HG02870 (cell line): Measurements from ENCODE around the gene A2ML1.
"Not testable (repeated sequence)": the region's sequence is repeated elsewhere in the genome, so short reads cannot be mapped to it uniquely, and the experiment has no call there.

Experiments used
- ATAC-seq: cut with Tn5 transposase; IDR thresholded peaks from one replicate; pipeline ENCODE4 v1.9.1; 2021; ENCODE audit warnings: mild to moderate bottlenecking, moderate library complexity; ENCODE audit not compliant: unreplicated experiment

The A2ML1 gene

DNA sequence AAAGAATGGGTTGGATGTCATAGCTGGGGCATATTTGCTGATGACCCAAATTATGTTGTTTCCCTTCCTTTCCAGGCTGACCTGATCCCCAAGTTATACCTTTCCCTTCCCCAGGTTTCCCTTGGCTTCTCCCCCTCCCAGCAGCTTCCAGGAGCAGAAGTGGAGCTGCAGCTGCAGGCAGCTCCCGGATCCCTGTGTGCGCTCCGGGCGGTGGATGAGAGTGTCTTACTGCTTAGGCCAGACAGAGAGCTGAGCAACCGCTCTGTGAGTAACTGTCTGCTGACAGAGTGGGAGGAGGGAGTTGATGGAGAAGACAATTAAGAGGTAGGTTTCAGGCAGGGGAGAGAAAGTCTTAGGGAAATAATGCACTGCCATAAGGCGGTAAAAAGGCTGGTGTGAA is 25.0 kb downstream of the A2ML1 start:
- ATAC-seq = no peak

DNA sequence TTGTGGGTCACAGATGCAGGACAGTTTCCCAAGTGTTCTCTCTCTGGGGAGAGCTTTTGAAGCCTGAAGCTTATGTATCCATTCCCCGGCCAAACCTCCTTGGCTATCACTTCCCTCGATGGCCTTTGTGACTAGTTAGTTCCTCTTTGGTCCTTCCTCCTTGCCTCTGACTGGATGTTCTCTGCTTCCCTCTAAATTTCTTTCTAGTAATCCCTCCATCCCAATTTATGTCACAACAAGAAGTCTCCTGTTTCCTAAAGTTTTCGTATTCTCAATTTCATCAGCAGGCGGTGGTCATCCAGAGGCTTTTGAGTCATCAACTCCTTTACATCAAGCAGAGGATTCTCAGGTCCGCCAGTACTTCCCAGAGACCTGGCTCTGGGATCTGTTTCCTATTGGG is 27.5 kb downstream of the A2ML1 start:
- no peak for ATAC-seq

DNA sequence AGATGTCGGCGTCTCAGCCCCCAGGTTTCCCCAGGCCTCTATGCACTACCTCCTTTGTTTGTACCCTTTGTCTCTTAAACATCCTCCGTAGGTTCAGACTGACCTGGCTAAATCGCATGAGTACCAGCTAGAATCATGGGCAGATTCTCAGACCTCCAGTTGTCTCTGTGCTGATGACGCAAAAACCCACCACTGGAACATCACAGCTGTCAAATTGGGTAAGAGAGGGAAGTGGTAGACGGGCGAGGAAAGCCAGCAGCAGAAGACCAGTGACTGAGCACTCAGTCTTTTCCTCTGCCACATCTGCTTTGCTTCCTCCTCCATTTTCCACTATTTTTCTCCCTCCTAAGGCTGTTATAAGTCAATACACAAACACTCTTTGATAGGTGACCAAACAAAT is 29.7 kb downstream of the A2ML1 start:
- ATAC-seq = no peak

DNA sequence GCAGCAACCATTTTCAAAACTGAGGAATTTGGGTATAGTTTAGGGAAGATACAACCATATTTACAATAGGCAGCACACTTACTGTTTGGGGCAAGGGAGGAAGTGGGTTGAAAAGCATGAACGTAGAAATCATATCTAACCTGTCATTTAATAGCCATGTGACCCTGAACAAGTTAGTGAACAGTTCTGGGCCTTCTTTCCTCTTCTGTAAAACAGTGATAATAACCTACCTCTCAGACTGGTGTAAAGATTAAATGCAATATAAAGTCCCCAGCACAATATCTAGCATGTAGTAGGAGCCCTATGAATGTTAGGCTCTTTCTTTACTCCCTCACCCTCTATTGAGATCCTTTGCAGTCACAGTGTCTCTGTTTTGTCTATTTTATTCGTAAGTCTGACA is 33.5 kb downstream of the A2ML1 start:
- no peak for ATAC-seq

DNA sequence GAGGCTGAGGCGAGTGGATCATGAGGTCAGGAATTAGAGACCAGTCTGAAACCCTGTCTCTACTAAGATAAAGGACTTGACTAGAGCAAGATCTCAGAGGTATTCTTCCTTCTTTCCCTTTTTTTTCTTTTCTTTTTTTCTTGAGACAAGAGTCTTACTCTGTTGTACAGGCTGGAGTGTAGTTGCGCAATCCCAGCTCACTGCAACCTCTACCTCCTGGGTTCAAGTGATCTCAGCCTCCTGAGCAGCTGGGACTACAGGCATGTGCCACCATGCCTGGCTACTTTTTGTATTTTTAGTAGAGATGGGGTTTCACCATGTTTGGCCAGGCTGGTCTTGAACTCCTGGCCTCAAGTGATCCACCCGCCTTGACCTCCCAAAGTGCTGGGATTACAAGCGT is 37.0 kb downstream of the A2ML1 start:
- not testable (repeated sequence) for ATAC-seq

DNA sequence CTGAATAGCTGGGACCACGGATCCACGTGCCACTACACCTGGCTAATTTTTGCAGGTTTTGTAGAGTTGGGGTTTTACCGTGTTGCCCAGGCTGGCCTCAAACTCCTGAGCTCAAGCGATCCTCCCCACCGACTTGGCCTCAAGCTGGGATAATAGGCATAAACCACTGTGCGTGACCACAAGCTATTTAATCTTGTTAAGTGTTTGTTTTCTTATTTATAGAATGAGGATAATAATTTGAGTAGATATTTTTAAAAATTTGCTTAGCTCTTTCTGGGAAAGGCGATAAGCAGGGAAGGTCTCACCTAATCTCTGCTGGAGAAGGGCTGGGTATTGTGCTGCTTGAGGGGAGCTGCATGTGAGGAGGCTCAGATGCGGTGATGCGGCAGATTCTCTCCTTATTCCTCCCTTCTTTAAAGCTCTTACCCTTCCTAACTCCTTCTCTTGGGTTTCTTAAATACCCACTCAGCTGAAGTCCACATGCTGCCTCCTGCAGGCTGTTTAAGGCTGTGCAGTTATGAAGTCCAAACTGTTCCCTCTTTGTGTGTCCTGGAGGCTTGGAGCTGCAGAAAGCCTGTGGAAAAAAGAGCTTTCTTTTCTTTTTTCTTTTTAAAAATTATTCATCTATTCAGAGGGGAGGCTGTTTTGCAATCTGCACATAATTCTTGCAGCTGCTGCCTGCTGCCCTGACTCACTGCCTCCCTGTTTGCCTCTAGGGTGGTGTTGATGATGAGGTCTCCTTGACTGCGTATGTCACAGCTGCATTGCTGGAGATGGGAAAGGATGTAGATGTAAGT is 37.9 kb downstream of the A2ML1 start:
- ATAC-seq = no peak

DNA sequence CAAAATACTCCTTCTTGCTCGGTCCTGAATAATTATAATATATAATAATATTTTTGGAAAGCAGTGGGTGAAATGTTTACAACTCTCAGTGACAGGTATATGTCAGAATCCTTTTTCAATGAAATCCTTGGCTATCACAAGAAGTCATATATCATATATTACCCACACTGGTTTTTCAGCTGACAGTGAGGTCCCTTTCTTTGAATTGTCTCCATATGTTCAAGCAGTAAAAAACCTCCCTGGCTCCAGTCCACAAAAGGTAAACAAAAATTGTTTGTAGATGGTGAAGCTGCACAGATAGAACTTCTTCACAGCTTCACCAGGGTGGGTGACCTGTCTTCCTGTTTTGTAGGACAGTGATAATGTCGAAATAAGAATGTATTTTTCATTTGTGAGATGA is 44.0 kb downstream of the A2ML1 start:
- no peak for ATAC-seq

DNA sequence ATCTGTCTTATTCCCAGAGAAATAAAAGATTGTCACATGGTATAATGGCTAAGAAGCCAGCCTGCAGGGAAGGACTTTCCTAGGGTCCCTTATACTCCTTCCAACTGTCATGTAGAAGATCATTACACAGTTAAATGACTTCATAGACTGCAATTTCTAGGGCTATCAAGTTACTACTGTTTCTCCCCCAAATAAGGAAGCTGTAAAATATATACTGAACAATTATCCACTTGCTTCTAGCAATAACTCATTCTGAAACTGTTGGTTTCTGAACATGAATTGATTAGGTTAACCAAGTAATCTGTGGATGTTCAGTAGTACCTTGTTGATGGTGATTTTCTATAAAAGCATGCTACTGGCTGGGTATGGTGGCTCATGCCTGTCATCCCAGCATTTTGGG is 44.6 kb downstream of the A2ML1 start:
- ATAC-seq = no peak

DNA sequence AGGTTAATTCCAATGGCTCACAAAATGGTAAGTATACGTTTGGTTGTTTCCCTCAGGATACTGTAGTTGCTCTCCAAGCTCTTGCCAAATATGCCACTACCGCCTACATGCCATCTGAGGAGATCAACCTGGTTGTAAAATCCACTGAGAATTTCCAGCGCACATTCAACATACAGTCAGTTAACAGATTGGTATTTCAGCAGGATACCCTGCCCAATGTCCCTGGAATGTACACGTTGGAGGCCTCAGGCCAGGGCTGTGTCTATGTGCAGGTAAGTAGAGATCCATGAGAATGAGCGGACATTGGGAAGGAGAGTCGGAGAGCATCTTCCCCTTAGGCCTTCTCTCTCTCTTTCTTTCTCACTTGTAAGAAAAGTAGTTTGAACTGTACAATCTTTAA is 45.4 kb downstream of the A2ML1 start:
- ATAC-seq = no peak

DNA sequence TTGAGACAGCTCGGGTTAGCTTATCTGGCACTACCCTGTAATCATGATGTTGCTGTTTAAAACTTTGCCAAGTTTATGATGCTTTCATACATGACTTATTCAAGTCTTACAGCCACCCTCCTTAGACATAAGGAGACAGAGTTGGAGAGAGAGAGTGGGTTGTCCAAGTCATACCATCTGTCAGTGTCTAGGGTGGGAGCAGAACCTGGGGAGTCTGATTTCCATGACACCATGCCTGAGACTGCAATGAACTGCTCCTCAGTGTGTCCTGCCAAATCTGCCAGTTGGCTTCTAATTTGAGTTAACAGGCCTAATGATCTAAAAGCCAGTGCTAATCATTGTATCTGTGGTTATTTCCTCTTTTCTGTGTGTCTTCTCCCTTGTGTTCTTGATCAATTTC is 48.2 kb downstream of the A2ML1 start:
- ATAC-seq = no peak

DNA sequence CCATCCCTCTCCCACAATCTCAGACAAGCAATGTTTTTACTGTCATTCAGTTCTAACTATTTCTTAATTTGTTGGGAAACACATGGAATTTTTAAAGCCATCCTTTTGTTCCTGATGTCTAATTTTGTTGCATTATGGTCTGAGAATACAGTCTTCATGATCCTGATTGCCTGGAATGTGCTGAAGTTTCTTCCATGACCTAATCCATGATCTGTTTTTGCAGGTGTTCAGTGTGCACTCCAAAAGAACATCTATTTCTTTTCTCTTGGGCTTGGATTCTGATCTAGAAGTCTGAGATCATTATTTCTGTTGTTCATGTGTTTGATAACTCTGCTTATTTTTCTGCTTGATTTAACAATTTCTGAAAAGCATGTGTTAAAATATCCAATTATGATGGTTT is 48.6 kb downstream of the A2ML1 start:
- ATAC-seq = no peak

DNA sequence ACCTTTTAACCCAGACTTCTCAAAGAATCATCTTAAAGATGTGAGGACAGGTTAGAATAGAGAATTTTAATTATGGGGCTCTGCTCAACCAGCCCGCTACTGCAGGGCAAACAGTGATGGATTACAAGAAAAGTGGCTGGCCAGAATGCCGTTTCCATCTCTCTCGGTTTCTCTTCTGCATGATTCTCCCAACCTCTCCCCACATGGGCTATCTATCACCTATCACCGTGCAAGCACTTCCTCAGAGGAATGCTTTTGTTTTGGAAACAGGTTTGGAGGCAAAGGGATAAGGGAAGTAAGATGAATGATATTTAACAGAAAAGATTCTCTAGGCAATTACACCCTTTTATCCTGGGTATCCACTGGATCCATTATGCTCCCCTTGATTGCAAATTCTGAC is 54.5 kb downstream of the A2ML1 start:
- no peak for ATAC-seq

DNA sequence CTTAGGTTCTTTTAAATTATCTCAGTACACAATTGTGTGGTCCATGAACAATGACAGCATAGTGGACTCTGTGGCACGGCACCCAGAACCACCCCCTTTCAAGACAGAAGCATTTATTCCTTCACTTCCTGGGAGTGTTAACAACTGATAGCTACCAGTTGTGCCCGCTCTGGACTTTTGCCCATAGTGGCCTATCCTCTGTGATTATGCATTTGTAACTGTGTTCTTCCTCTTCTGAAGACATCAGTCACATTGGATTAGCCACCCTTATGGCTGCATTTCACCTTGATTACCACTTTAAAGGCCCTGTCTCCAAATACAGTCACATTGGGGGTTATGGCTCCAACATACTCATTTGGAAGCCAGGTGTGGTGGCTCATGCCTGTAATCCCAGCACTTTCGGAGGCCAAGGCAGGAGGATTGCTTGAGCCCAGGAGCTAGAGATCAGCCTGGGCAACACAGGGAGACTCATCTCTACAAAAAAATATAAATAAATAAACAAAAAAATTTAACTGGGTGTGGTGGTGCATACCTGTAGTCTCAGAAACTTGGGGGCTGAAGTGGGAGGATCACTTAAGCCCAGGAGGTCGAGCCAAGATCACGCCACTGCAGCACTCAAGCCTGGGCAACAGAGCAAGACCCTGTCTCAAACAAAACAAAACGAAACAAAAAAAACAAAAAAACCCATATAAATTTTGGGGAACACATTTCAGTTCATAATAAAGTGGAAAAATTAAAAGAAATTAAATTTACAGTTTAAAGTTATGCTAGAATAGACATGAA is 64.3 kb downstream of the A2ML1 start:
- no peak for ATAC-seq

DNA sequence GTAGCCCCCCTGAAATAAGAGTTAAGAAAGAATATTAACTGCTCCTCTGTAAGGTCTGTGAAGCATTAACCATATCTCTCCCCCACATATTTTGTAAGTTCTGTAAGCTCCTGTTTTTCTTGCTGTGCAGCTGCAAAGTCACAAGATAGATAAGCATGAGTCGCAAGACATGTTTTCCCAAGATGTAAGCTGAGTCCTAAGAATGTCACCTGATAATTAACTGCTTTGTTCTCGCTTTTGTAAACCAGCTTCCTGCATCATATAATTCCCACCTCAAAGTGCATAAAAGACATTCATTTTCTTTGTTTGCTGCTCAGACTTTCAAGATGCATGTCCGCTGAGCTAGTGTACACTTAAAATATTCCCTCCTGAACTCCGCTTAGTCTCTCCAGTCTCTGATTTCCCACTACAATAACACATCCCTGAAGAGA is 64.9 kb downstream of the A2ML1 start:
- ATAC-seq = no peak

DNA sequence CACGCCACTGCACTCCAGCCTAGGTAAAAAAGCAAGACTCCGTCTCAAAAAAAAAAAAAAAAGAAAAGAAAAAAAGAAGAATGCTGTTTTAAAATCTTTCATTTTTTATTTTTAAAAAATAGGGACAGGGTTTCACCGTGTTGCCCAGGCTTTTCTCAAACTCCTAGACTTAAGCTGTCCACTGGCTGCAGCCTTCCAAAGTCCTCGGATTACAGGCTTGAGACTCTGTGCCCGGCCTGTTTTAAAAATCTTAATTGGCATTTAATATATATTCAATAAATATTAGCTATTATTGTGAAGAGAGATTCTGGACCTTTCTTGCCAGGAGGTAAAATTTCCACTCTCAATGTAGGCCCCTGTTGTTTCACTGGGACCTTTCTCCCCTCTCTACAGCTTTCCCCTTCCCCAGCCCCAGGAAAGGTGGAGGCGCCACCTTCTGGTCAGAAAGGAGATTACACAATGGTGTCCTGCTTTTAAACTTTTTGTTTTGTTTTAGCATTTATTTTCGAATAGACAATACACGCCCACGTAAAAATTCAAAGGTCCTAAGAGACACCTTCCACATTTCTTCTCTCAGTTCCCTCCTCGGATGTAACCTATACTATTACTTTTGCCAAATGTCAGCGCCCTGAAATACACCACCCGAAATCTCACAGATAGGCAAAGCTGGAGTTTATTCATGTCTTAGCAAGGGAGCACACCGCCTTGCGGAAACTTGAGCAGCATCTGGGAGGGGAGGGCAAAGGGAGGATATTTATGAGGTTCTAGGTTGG is 68.1 kb downstream of the A2ML1 start:
- ATAC-seq = no peak

DNA sequence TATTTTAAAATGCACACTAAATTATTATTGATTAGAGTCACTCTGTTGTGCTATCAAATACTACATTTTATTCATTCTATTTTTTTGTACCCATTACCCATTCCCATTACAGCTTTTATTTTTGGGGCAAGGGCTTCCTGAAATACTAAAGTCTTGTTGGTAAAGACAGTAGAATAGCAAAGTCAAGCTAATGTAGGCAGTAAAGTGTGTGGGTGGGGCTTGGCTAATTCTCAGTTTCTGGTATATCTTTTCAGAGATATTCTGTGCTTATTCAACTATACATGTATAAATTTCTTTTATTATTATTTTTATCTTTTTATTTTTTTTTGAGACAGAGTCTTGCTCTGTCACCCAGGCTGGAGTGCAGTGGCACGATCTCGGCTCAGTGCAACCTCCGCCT is 69.6 kb downstream of the A2ML1 start:
- no peak for ATAC-seq

DNA sequence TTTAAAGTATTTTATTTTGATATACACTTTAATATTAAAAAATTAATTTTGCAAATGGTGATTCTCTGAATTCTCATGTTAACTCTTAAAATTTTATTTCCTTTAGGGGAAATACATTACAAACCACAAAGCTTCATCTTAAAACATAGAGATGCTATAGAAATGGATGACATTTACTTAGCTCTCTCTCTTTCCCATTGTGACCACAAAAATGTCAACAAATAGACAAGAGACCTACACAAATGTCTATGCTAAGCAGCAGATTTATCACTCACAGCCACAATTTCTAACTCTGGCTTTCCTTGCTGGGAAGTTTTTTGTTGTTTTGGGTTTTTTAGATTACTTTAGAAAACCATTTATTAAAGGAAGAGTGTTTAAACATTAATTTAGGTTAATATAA is 72.0 kb downstream of the A2ML1 start:
- ATAC-seq = no peak

DNA sequence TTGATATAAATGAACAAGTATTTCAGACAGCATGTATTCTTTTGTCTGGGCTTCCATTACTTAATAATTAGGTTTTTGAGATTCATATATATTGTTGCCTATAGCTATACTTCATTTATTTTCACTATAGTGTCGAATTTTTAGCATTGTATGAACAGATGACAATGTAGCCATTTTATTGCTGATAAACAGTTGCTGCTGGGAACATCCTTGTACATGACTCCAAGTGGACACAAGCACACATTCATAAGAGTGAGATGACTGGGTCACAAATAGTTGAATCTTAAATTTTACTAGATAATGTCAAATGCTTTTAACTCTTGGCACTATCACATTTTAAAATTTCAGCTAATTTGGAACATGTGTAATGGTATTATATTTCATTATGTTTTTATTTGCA is 72.6 kb downstream of the A2ML1 start:
- ATAC-seq = no peak

DNA sequence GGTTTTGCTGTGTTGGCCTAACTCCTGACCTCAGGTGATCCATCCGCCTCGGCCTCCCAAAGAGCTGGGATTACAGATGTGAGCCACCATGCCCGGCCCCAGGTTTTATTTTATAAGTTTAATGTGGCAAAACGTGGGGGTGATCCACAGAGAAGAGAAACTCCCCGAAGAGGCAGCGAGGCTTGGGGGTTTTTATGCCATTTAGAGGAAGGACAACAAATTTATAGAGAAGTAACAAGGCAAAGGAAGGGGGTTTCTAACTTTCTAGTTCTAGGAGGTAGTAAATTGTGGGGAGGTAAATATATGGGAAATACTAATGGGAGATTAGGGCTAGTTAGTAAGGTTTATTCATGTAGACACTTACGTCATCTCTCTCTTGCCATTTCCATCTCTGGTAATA is 74.7 kb downstream of the A2ML1 start:
- no peak for ATAC-seq

DNA sequence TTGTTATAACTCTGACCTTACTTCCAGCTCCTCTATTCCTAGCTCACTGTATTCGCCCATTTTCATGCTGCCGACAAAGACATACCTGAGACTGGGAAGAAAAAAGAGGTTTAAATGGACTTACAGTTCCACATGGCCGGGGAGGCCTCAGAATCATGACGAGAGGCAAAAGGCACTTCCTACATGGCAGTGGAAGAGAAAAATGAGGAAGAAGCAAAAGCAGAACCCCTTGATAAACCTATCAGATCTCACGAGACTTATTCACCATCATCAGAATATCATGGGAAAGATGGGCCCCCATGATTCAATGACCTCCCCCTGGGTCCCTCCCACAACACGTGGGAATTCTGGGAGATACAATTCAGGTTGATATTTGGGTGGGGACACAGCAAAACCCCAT is 77.4 kb downstream of the A2ML1 start:
- ATAC-seq = no peak

DNA sequence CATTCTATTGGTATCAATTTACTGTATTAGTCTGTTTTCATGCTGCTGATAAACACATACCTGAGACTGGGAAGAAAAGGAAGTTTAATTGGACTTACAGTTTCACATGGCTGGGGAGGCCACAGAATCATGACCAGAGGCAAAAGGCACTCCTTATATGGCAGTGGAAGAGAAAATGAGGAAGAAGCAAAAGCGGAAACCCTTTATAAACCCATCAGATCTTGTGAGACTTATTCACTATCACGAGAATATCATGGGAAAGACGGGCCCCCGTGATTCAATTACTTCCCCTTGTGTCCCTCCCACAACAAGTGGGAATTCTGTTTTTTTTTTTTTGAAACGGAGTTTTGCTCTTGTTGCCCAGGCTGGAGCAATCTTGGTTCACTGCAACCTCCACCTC is 80.3 kb downstream of the A2ML1 start:
- ATAC-seq = not testable (repeated sequence)

DNA sequence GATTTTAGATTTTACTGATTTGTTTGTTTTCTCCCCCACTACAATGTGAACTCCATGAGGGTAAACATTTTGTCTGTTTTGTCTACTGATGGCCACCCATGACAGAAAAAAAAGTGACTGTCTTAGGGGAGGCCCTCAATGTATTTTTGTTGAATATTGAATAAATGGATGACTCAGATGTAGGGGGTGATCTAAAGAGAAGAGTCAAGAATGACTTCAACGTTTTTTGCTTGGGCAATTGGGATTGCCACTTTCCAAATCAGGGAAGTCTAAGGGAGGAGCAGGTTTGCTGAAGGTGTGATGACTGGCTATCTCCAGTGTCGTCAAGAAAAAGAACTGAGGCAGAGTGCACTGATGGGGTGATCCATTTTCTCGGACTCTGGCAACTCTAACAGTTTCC is 81.2 kb downstream of the A2ML1 start:
- no peak for ATAC-seq
